Neural crest cell (in vitro differentiated cells): ENCODE results near the gene TMEM97. TPM values are rescaled to one million over a fixed set of nuclear protein-coding genes. Genes with fewer than 3 reads are reported as not detected.

ENCODE experiments used
- DNase-seq: peaks from one replicate; pipeline ENCODE4 v3.0.0; 2021; ENCODE audit warnings: low read depth, mixed read lengths, low spot score
- H3K27ac Mint-ChIP-seq: one replicate; pipeline ENCODE4 v1.8.0; 2021; ENCODE audit warnings: mild to moderate bottlenecking, mixed read lengths; ENCODE audit not compliant: unreplicated experiment
- H3K27me3 Mint-ChIP-seq: 2 replicates; pipeline ENCODE4 v1.8.0; 2021; ENCODE audit warnings: low read depth, mild to moderate bottlenecking, mixed read lengths
- H3K36me3 Mint-ChIP-seq: 2 replicates; pipeline ENCODE4 v1.8.0; 2021; ENCODE audit warnings: low read depth, mild to moderate bottlenecking, mixed read lengths
- H3K4me1 Mint-ChIP-seq: 2 replicates; pipeline ENCODE4 v1.8.0; 2021; ENCODE audit warnings: mixed read lengths
- H3K4me3 Mint-ChIP-seq: one replicate; pipeline ENCODE4 v1.8.0; 2021; ENCODE audit warnings: mild to moderate bottlenecking, mixed read lengths
- H3K9me3 Mint-ChIP-seq: 2 replicates; pipeline ENCODE4 v1.8.0; 2021; ENCODE audit warnings: mixed read lengths
- total RNA-seq: library from RNA; stranded (reverse); gene quantifications from 2 replicates; pipeline ENCODE4 v1.2.1, GENCODE V29; 2021
- TF ChIP-seq, protein P1 (sequence below): fragments of 200-600 bp; sonication (generic); conservative IDR thresholded peaks from 2 replicates; pipeline ENCODE4 v1.5.0; 2021; ENCODE audit warnings: antibody characterized with exemption, mild to moderate bottlenecking

The TMEM97 gene
- total RNA-seq, 1 donor from 2014 or later, result 276 TPM

DNA sequence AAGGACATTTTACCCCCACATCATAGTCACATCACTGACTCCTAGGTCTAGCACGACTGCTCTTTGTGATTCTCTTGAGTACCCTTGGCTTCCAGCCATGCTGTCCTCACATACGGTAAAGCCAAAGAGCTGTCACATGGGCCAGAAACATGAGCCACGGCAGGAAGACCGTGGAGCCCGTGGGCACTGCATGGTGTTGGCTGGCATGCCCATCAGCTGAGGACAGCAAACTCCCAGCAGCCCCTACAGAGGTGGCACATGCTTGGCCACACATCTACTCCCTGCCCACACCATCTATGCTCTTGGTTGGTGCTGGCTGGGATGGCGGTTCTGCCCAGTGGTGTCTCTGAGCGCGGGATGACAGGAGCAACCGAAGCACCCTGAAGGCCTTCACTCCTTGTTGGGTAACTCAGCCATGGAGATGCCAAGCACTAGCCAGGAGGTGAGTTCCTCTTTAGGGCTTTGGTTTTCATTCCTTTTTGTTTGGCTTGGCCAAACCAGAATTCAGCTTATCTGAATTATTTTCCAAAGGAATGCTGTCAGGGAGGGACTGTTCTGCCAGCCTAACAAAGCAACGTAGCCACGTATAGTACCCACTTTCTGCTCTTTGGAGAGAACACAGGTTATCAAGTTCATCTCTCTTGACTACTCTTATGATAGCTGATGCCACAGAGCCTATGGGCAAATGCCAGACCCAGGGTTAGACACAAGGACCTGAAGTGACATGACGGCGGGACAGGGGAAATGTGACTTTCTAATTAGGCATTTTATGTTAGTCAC lies 26.6 kb downstream of the TMEM97 start:
- Mint-ChIP-seq H3K4me3 (no peak overlapping the region), H3K27ac (no peak overlapping the region), H3K9me3 (no peaks in the 10 kb centered on the region), H3K27me3 (no peaks in the 10 kb centered on the region), H3K36me3 (peaks cover 5% of the 10 kb centered on the region), H3K4me1 (no peaks in the 10 kb centered on the region)
- no peak for DNase-seq
- TF ChIP-seq, protein P1, sequence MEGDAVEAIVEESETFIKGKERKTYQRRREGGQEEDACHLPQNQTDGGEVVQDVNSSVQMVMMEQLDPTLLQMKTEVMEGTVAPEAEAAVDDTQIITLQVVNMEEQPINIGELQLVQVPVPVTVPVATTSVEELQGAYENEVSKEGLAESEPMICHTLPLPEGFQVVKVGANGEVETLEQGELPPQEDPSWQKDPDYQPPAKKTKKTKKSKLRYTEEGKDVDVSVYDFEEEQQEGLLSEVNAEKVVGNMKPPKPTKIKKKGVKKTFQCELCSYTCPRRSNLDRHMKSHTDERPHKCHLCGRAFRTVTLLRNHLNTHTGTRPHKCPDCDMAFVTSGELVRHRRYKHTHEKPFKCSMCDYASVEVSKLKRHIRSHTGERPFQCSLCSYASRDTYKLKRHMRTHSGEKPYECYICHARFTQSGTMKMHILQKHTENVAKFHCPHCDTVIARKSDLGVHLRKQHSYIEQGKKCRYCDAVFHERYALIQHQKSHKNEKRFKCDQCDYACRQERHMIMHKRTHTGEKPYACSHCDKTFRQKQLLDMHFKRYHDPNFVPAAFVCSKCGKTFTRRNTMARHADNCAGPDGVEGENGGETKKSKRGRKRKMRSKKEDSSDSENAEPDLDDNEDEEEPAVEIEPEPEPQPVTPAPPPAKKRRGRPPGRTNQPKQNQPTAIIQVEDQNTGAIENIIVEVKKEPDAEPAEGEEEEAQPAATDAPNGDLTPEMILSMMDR, result no peak

DNA sequence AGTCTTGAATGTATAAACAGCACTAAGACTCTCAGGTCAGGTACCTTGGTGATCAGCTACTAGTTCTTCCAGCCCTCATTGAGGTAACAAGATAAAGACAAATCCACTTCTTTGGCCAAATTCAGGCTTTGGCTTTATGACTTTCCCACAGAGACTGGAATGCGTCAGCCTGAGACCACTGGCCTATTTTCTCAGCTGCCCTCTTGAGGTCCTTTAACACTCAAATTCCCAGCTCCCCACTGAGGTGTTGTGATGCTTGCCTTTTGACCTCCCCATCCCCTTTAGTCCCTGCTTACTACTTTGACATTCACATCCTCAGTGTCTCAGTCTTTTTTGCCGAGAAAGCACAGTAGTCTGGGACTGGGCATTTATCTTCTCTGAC lies 27.2 kb downstream of the TMEM97 start:
- Mint-ChIP-seq H3K27ac (no peak overlapping the region), H3K36me3 (peaks cover 10% of the 10 kb centered on the region), H3K4me3 (no peak overlapping the region), H3K27me3 (no peaks in the 10 kb centered on the region), H3K9me3 (no peaks in the 10 kb centered on the region), H3K4me1 (no peaks in the 10 kb centered on the region)
- no peak for DNase-seq
- TF ChIP-seq, protein P1, result no peak

DNA sequence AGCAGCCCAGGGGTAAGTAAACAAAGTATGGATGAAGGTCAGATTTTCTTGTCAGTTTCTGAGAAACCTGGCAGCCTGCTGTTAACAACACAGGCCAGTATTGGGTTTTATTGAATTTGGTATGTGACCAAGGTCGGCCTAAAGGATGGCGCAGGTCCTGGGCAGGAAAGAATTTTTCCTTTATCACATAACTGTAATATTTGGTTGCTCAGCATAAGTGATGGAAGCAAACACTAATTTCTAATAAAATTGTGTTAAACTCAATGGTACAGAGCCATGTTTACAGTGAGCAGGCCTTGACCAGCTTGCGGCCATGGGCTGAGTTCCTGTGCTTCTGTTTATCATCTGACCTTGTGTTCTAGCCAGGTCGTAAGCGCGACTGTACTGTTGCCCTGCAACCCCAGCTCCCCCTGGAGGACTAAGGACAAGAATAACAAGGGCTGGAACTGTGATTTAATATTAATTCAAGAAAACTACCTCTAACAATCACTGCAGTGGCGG lies 27.8 kb downstream of the TMEM97 start:
- H3K36me3 Mint-ChIP-seq, result peaks cover 12% of the 10 kb centered on the region
- no peak overlapping the region for H3K27ac Mint-ChIP-seq
- no peak overlapping the region for H3K4me3 Mint-ChIP-seq
- H3K4me1 Mint-ChIP-seq, result no peaks in the 10 kb centered on the region
- no peaks in the 10 kb centered on the region for H3K9me3 Mint-ChIP-seq
- no peak for DNase-seq
- no peaks in the 10 kb centered on the region for H3K27me3 Mint-ChIP-seq
- TF ChIP-seq, protein P1, result peak; percentile 43

DNA sequence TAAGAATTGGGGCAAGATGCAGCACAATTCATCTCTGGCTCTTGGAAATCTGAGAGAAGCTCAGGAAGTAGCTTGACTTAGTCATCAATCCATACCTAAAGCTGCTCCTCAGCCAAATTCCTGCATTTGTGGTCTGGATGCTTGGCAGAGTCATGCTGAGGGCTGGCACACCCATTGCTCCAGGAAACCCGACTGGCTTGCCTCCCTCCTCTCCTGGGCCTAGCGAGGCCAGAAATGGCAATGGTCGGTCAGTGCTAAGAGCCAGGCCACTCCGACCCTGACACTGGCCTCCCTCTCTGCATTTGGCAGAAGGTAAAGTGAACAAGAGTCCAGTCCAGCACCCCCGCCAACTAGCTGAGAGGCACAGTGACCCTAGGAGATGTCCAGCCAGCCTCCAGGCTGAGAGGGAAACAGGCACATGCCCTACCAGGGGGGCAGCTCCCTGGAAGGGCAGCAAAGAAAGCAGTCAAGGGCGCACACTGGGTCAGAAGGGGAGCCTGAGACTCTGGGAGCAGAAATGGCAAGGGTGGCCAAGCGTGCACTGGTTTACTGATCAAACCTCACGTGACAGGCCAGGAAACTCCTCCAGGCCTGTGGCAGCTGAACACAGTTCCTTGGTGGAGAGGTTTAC lies 28.4 kb downstream of the TMEM97 start:
- no peak overlapping the region for H3K4me3 Mint-ChIP-seq
- peak overlapping the region; percentile 27 for H3K27ac Mint-ChIP-seq
- TF ChIP-seq, protein P1, result no peak
- H3K4me1 Mint-ChIP-seq, result no peaks in the 10 kb centered on the region
- no peaks in the 10 kb centered on the region for H3K9me3 Mint-ChIP-seq
- peaks cover 10% of the 10 kb centered on the region for H3K36me3 Mint-ChIP-seq
- DNase-seq, result no peak
- no peaks in the 10 kb centered on the region for H3K27me3 Mint-ChIP-seq

DNA sequence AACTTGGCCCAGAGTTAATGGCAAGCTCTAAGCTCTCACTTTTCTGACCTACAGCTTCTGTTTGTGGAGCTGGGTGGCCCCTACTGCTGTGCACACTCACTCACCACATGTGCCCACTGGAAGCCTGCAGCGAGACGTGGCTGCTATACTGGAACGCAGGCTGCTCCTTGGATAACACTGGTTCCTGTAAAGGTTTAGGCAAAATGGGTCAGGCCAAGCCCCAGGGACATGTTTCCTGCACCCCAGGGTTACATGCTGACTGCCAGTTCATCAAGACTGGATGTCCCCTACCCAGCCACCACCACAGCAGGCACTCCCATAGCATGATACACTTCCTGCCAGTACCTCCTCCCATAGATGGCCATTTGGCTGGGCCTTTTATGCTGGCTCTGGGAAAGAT lies 30.0 kb downstream of the TMEM97 start:
- TF ChIP-seq, protein P1, result no peak
- H3K9me3 Mint-ChIP-seq, result no peaks in the 10 kb centered on the region
- no peak for DNase-seq
- no peak overlapping the region for H3K27ac Mint-ChIP-seq
- H3K4me1 Mint-ChIP-seq, result no peaks in the 10 kb centered on the region
- H3K4me3 Mint-ChIP-seq, result no peak overlapping the region
- peaks cover 10% of the 10 kb centered on the region for H3K36me3 Mint-ChIP-seq
- no peaks in the 10 kb centered on the region for H3K27me3 Mint-ChIP-seq
